MM.1S (cell line): ENCODE measurements around the gene PNMT.

Experiments
- CTCF ChIP-seq: fragments of 300-600 bp; sonication (generic); IDR thresholded peaks from 2 replicates; pipeline ENCODE4 v1.5.1; 2016; ENCODE audit warnings: antibody characterized with exemption, low read length, mixed read lengths
- EZH2 ChIP-seq: fragments of 300-600 bp; sonication (generic); optimal IDR thresholded peaks from 2 replicates; pipeline ENCODE3; 2017; ENCODE audit warnings: low read depth, mild to moderate bottlenecking, antibody characterized with exemption, low read length, mixed read lengths
- EZH2phosphoT487 ChIP-seq: fragments of 300-600 bp; sonication (generic); IDR thresholded peaks from 2 replicates; pipeline ENCODE4 v1.6.1; 2018; ENCODE audit warnings: antibody characterized with exemption, low read length

- TF ChIP-seq CTCF = no peak
- TF ChIP-seq EZH2 = no peak
- no peak for TF ChIP-seq EZH2phosphoT487
Measured at GRCh38 chr17:39660011-39660360, 8.3 kb upstream of the PNMT start.
